CD4-positive, alpha-beta T cell treated with Interleukin-17A for 1 hour (primary cell): Measurements from ENCODE around the gene MEGF10.

Source experiments
- DNase-seq: peaks from one replicate; pipeline ENCODE4 v3.0.0-alpha.2; 2020

The MEGF10 gene

DNA sequence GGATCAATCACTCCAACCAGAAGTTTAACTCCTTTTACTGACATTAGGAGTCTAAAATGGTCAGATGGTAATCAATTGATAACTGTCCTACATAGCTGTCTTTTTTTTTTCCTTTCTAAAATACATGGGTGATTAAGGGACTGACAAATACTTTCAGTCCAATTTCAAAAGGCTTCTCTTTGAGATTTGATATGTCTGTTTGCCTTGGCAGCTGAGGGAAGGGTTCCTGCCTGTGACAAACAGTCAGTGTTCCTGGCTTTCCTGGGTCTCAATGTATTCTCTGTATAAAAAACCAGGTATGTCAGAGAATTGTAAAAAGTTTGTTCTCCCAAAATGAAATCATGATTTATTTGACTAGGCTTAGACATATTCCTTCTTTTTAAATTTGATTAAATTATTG, 84.5 kb downstream of the MEGF10 start:
- DNase-seq = no peak

DNA sequence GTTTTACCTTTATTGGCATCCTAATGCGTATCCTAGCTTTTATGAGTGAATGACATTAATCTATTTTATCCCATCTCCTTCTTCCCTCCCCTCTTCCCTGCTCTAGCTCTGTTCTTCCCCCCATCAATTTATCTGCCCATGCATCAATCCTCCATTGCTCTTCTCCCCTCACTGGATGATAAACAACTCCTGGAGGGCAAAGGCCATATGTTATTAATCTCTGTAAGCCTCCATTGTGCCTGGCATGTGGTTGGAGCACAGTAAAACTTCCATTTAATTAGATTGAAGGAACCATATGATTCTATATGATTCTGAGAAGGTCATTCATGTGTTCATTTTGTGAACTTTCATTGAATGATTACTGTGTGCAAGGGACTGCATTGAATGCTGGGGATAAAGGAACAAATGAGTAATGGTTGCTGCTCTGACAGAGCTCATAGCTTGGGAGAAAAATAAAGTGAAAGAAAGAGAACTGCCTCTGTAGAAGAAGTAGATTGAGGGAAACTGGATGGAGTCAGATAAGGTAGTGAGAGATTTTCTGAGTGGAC, 85.0 kb downstream of the MEGF10 start:
- no peak for DNase-seq

GRCh38 chr5:127377651-127378050, 87.1 kb downstream of the MEGF10 start:
- no peak for DNase-seq

- no peak for DNase-seq
These were observed 95.3 kb downstream of the MEGF10 start for GRCh38 chr5:127385936-127386335.

DNA sequence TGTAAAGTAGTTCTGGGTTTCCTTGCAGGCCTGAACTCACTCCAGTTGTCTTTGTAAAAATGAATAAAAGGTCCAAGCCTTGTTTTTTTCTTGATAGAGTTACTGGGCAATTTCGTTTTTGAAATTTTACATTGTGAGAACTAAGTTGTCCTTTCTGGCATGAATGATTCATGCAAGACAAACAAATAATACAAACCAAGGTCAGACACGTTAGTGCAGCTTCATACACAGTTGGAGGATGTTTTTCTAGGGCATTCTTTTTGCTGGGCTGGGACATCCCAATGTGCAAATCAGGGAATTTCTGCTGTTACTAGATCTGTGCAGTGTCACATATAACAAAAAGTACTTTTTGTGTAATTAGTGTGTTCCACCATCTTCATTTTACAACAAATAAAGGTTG, 96.0 kb downstream of the MEGF10 start:
- DNase-seq = no peak

GRCh38 chr5:127389601-127390000, 99.0 kb downstream of the MEGF10 start:
- no peak for DNase-seq

- no peak for DNase-seq
These were observed 102.2 kb downstream of the MEGF10 start for GRCh38 chr5:127392762-127393161.

- no peak for DNase-seq
These were observed 106.0 kb downstream of the MEGF10 start for GRCh38 chr5:127396490-127397155.

- no peak for DNase-seq
These were observed 107.9 kb downstream of the MEGF10 start for GRCh38 chr5:127398508-127398907.

DNA sequence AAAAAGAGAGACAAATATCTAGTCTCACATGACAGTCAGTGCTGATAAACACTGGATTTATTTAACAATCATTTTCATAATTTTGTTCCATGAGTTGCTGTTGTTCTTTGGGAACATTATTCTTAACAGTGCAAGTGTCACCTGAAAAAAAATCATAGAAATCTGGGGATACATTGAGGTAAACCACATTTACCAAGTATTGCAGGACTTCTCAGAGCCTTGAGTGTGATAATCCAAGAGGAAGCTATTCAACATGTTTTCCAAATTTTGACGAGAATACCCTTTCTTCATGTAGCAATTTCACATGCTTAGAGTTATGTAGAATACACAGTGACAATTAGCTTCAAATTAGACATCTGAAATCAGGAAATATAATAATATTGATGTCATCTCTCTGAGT, 108.5 kb downstream of the MEGF10 start:
- no peak for DNase-seq

GRCh38 chr5:127400539-127400938, 109.9 kb downstream of the MEGF10 start:
- no peak for DNase-seq

DNA sequence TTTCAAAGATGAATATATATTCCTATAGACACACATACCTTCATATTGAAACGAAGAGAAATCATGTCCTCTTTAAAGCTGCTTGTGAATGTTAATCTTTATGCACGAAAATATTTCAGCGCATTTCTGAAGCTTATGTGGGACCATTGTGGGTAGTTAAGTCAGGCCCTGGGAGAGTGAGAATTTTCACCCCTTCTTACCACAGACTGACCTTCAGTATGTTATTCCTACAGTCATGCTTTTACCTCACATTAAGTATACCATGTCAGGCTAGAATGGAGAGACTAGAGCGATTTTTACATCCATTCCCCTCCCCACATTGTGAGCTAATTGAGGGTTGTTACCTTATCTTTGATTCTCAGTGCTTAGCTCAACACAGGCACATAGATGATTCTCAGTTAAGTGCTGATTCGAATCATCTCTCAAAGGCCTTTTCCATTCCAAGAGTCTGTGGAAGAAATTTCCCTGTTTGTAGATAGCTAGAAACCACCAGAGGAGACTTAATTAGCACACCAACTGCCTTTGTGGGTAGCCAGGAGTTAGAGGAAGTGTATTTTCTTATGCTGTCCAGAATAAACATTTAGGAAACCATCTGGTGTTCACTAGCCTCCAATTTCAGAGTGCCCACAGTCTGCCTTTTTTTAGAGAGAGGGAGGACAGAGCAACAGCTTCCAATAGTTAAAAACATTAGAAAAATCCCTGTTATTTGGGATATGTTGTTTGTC, 110.5 kb downstream of the MEGF10 start:
- no peak for DNase-seq

- no peak for DNase-seq
These were observed 111.8 kb downstream of the MEGF10 start for GRCh38 chr5:127402361-127402760.

DNA sequence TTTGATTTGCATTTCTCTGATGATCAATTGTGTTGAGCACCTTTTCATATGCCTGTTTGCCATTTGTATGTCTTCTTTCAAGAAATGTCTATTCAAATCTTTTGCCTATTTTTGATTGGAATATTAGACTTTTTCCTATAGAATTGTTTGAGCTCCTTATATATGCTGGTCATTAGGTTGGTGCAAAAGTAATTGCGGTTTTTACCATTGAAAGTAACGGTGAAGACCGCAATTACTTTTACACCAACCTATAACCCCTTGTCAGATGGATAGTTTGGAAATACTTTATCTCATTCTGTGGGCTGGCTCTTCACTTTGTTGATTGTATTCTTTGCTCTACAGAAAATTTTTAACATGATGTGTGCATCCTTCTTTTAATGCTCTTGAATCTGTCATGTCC, 113.6 kb downstream of the MEGF10 start:
- DNase-seq = no peak

GRCh38 chr5:127406326-127407121, 115.9 kb downstream of the MEGF10 start:
- DNase-seq = no peak

DNA sequence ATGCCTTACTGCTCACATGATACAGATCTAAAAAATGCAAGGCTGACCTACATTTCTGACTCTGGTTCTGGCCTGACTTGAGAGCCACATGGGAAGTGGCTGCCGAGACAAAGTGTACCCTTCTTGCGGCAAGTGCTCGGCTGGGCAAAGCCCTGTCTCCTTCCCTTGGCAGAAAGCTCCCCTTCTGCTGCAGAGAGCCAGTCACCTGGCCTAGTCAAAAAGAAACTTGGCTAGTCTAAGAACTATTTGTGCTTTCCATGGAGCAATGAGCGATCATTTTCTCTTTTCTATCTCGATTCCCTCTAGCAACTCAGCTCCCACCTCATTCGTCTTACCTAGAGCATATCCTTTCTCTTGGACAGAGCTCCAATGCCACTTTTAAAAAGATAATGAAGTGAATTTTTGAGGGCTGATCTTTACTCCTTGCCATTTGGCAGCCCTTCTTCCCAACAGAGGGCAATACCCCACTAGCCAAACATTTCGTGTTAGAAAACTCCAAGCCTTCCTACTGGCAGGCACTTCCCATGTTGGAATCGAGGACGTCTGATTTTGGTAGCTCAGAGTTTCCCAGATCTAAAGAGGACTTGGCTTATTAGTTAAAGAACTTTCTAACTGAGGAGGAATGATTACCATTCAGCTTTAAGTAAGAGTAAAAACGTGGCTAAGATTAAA, 118.8 kb downstream of the MEGF10 start:
- DNase-seq = no peak

DNA sequence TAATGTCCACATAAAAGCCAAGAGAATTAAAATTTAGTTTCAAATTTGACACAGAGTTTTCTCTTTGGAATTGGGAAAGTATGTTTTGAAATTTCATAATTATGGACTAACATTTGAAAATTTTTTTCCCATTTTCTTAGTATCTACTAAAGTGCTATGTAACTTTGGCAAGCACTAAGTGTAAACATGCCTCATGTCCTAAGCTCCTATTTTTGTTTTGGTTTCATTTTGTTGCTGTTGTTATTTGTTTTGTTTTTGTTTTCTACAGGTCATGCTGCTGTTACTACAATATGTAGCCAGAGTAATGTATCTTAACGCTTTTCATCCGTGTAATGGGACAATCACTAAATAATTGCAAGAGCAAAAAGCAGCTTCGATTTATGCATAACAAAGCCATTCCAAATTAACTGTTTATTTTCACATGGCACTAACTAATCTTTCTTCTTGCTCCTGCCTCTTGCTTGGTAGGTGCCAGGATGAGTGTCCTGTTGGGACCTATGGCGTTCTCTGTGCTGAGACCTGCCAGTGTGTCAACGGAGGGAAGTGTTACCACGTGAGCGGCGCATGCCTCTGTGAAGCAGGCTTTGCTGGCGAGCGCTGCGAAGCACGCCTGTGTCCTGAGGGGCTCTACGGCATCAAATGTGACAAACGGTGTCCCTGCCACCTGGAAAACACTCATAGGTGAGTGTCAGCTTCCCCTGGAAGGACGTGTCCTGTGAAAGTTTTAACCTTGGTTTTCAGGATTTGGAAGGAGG, 119.5 kb downstream of the MEGF10 start:
- DNase-seq = no peak

GRCh38 chr5:127410959-127411358, 120.4 kb downstream of the MEGF10 start:
- DNase-seq = no peak

GRCh38 chr5:127411381-127411780, 120.8 kb downstream of the MEGF10 start:
- DNase-seq = no peak

GRCh38 chr5:127412698-127413097, 122.1 kb downstream of the MEGF10 start:
- DNase-seq = no peak

DNA sequence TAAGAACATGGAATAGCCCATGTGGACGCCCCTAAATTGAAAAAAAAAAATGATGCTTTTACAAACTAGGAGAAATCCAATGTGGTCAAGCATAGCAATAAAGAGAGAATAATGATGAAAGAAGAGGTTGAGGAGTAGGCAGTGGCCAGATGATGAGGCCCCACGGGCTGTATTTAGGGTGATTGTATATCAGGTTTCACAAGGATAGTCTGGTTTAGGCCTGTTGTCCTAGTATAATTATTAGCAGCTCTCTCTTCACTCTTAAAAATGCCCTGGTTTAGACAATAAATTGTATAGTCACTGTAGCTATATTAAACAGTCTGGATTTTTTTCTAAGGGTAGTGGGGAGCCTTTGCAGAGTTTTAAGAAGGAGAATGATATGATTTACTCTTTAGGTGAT, 124.4 kb downstream of the MEGF10 start:
- DNase-seq = no peak

- no peak for DNase-seq
These were observed 126.3 kb downstream of the MEGF10 start for GRCh38 chr5:127416906-127417305.
